GM23248 (cell line): ENCODE results near the gene CCL28.

Experiments
- EZH2 ChIP-seq: fragments of 200-600 bp; sonication (generic); IDR thresholded peaks from 2 replicates; pipeline ENCODE4 v1.6.1; 2018; ENCODE audit warnings: antibody characterized with exemption, mild to moderate bottlenecking; ENCODE audit not compliant: insufficient read depth, poor library complexity, severe bottlenecking
- EZH2phosphoT487 ChIP-seq: fragments of 200-600 bp; sonication (generic); IDR thresholded peaks from 2 replicates; pipeline ENCODE4 v1.6.1; 2018; ENCODE audit warnings: antibody characterized with exemption, moderate library complexity, mild to moderate bottlenecking, low read depth; ENCODE audit not compliant: insufficient read depth

DNA sequence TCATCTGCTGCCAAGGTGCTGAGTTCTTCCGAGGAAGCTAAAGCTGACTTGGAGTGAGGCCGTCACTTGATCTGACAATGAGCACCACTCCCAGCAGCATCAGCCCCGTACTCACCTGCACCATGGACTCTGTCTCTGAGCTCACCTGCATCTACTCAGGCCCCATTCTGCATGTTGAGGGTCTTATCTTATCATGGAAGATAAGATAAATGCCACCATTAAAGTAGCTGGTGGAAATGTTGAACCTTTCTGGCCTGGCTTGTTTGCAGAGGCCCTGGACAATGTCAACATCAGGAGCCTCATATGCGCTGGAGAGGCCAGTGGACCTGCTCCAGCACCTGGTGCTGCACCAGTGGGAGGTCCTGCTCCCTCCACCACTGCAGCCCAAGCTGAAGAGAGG is 64.0 kb downstream of the CCL28 start:
- TF ChIP-seq EZH2 (no peak), EZH2phosphoT487 (no peak)
